CD1c-positive myeloid dendritic cell (primary cell): ENCODE measurements around the gene SRSF11.

ENCODE experiments used
- DNase-seq: peaks from one replicate; pipeline ENCODE4 v3.0.0-alpha.2; 2016; ENCODE audit errors: extremely low spot score

Gene SRSF11

DNA sequence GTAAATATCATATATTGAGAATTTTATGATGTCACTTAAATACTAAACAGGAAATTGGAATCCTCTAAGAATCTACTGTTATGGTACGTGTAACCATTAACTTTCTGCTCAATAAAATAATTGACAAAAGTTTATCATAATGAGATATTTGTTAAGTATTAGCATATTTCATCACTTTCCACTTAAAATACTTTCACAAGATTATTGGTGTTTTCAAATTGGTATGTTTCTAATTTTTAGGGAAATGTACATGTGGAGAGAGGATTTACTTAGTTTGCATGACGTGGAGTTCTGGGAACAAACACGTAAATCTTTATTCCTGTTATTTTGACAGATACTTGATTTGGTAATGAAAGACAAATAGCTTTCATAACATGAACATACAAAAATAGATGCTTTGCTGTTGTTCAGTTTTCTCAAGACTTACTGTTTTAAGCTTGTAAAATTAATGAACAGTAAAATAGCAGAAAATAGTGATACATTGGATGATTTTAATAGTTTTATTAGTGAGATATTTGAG, 1.6 kb downstream of the SRSF11 start:
- DNase-seq, result peak; percentile 24

DNA sequence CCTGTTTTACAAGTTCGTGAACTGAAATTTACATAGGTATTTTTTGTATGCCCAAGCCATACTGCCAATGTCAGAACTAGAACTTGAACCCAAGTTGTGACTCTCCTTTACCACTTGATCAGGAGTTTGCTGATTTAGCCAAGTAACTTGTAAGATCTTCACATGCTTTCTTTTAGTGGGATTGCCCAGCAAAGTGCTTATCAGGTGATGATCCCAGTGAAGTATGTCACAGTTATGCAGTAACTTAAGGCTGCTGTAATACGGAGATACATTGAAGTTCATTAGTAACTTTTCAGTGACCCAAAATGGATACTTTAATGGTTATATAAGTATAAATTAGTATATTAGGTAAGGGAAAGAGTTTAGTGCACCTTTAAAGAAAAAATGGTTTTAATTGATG, 3.8 kb downstream of the SRSF11 start:
- DNase-seq, result no peak

DNA sequence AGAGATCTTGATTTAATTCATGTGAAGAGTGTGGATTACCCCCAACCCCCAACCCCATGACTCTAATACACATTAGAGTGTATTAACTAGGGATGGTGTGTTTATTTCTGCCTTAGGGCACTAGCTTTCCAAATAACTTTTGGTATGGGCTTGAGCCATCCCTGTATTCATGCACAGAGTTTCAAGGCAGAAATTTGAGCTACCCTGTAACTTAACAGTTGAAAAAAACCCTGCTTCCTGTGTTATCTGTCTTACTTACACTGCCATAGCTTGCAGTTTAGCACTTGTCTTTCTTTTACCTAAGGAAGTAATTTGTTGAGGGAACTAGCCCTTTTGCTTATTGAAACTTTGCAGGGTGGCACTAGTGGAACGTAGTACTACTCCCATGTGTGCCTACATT, 6.3 kb downstream of the SRSF11 start:
- no peak for DNase-seq

DNA sequence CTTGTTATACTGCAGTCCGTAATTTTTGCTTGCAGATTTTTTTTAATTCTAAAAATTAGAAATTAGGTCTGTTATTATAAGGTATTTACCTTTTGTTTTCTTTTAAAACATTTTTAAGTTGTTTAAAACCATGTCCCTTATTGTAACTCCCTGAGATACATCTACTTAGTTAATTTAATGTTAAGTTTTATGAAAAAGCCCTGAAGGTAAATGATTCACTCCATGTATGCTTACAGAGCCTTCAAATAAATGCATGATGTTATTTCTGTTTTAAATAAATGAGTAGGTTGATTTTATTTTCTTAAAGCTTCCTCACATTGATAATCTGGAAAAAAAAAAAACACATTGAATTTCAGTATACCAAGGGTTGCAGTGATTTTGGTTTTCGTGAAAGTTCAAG, 7.5 kb downstream of the SRSF11 start:
- no peak for DNase-seq

DNA sequence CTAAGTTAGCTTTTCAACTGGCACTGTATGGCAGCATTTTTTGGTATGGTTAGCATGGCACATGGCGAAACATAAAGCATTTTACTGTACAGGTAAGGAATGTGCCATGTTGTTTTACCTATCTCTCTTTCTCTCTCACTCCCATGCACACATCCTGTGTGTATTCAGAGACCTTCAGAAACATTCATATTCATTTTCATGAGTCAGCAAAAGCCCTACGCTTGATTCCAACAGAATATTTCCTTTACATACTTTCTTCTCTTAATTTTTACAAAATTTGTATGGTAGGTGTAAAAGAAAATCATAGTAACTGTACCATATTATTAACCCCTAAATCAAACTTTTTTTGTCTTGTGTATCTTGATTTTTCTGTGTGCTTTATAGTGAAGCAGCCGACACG, 10.3 kb downstream of the SRSF11 start:
- DNase-seq, result no peak

DNA sequence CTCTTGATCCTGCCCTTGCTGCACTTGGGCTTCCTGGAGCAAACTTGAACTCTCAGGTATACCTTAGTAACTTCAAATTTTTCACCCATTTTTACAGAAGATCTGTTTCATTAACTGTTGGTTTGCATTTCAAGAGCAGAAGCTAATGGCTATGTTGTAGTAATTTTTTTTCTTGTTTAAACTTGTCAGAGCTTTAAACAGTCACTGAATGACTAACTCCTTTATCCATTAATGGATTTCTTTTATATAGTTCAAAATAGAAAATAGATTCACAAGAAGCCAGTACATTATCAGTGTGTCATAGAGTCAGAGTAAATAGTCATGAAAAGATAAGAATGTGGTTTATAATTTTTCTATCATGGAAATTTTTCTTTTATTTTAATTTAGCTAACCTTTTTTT, 13.6 kb downstream of the SRSF11 start:
- no peak for DNase-seq

DNA sequence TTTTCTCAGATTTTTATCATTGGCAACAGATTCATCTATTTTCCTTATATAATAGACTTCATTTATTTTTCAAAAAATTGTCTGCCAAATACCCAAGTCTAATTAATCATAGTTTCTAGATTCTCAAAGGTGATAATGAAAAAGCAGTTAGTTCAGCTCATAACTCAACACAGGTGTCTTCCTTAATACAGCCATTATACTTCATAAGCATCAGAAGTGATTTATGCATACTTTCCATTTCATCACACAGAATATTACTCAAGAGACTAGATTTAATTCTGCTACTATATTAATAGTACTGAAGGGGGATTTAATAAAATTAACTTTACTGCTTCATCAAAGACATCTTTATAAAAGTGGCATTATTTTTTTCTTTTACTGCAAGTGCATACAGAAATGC, 18.8 kb downstream of the SRSF11 start:
- DNase-seq, result no peak

DNA sequence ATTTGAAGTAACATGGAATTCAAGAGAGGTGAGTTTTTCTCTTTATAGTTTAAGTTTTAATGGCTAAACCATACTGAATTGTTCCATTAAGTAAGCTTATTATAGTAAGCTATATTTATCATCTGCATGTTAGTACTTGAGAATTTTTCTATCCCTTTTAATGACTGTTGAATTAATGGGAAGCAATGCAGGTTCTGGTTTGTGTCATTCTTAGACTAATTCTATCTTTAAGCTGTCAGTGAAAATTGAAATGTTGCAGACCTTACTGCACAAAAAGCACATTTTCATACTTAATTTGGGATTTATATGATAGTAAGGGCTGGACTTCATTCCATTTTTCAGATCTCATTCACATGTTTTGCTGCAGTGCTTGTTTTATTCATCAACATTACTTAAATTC, 25.9 kb downstream of the SRSF11 start:
- DNase-seq, result no peak

DNA sequence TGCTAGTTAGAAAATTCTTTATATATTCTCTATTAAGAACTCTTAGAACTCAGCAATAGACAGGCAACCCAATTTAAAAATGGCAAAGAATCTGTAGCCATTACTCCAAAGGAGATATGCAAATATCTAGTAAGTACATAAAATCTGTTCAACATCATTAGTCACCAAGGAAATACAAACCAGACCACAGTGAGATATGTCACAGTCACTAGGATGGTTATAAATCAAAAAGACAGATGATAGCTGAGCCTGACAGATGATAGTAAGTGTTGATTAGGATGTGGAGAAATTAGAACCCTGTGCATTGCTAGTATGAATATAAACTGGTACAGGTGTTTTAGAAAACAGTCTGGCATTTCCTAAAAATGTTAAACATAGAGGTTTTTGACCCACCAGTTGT, 26.6 kb downstream of the SRSF11 start:
- no peak for DNase-seq

DNA sequence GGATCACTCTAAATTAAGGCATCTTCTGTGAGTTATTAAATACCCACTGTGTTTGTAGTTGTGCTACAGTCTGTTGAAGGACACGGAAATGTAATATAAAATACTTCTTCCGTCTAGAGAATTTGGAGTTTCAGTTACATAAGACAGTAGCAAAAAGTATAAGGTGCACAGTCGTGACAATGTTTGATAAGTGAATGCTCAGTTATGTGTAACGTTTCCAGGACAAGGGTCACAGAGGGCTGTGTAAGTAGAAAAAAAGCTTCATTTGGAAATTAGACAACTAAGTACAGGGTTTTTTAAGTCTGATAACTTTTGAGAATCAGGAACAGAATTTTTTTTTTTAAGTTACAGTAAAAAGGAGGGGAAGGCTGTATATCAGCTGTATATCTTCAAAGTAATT, 27.5 kb downstream of the SRSF11 start:
- DNase-seq, result no peak

DNA sequence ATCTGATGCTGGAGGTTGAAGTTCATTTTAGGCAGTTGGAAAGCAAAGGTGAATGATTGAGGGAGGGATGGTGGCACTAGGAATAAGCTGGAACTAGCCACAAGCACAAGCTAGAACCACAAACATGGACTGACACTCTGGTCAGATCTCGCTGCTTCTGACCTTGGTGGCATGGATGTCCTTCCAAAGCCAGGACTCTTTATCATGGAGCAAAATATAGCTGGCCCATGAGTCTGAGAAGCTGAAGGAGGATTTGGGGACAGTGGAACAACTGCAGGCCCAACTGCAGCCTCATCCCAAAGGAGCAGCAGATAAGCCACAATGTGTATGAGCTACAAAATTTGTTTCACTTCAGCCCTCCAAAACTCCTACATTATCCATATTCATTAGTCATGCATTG, 35.5 kb downstream of the SRSF11 start:
- DNase-seq, result no peak

DNA sequence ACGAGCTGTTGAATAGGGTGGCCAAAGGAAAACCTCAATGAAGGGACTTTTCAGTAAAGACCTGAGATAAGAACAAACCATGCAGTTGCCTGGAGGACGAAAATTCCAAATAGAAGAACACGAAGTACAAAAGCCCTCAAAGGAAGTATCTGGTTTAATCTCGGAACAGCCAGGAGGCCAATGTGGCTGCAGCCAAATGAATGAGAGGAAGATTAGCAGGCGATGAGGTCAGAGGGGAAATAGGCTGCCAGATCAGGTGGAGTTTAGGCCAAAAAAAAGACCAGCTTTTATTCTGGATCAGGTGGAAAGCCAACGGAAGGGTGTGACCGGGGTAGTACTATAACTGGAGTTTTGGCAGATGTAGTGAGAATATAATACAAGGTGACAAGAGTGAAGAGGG, 43.7 kb downstream of the SRSF11 start:
- no peak for DNase-seq

DNA sequence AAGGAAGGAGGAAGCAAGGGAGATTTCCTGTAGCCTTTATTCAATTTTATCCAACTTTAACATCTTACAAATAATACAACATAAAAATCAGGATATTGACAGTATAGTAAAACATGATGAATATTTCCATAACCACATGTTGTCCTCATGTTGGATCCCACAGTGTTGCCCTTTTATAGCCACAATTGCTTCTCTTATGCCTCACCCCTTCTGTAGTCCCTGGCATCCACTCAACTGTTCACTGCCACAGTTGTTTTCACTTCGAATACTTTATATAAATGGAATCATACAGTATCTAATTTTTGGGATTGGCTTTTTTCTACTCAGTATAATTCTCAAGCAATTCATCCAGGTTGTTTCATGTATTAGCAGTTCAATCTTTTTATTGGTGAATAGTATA, 44.8 kb downstream of the SRSF11 start:
- no peak for DNase-seq

DNA sequence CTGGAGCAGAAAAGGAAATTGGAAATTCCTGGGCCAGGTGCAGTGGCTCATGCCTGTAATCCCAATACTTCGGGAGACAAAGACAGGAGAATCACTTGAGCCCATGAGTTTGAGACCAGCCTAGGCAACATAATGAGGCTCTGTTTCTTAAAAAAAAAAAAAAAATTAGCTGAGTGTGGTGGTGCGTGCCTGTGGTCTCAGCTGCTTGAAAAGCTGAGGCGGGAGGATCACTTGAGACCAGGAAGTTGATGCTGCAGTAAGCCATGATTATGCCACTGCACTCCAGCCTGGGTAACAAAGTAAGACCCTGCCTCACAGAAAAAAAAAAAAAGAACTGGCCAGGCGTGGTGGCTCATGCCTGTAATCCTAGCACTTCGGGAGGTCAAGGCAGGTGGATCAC, 56.7 kb downstream of the SRSF11 start:
- DNase-seq, result no peak

DNA sequence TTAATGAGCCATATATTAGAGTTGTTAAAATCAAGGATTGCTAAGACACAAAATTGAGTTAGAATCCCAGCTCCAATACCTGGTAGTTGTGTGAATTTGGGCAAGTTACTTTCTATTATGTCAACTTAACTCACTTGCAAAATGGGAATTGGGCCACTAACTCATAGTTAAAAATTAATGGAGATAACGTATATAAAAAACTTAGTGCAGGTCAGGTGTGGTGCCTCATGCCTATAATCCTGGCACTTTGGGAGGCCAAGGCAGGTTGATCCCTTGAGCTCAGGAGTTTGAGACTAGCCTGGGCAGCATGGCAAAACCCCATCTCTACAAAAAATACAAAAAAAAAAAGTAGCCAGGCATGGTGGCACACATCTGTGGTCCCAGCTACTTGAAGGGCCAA, 57.5 kb downstream of the SRSF11 start:
- DNase-seq, result no peak

DNA sequence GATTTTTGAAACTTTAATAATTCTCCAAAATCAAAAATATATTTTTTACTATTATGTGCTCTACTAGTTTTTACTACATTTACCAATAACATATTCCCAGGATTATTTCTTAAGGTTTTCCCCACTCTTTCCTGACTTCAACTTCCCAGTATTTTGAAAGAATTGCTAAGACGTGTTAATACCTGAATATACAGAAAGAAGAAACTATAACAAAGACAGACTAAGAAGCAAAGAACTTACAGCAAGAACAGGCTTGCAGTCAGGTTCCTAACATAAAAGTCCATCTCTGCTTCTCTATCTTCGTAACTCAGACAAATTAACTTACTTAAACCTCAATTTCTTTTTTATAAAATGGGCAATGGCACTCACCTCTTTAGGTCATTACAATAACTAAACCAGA, 63.2 kb downstream of the SRSF11 start:
- no peak for DNase-seq

DNA sequence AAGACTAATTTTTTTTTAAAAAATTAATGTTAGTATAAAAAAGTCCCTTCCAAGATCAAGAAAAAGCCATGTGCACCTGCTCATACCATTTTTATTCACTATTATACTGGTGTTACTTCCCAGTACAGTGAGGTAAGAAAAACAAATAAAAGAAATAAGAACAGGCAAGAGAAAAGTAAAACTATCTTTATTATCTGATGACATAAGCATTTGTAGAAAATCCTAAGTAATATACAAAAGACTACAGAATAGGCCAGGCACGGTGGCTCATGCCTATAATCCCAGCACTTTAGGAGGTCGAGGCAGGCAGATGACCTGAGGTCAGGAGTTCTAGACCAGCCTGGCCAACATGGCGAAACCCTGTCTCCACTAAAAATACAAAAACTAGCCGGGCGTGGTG, 65.3 kb downstream of the SRSF11 start:
- DNase-seq, result no peak

DNA sequence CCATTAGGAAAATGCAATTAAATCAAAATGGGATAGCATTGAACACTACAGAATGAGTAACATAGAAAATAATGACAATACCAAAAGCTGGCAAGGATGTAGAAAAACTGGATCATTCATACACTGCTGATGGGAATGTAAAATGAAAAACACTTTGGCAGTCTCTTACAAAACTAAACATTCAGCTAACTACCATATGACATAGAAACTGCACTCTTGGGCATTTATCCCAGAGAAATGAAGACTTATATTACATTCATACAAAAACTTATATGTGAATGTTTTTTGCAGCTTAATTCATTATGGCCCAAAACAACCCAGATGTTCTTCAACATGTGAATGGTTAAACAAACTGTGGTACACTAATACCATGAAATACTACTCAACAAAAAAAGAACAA, 67.0 kb downstream of the SRSF11 start:
- no peak for DNase-seq

DNA sequence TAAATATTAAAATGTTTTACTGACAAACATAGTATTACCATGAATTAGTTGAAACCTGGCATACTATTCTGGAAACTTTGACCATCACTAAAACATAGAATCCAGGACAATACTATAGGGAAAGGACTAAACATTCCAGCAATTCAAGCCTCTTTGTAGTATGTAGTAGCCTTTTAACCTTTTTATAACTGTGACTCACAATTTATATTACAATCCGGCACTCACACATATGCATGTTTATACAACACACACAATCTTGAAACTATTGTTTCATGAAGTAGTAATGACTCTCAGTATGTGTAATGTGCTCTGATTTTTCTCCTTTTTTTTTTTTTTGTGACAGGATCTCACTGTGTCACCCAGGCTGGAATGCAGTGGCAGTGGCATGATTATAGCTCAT, 69.0 kb downstream of the SRSF11 start:
- DNase-seq, result no peak

DNA sequence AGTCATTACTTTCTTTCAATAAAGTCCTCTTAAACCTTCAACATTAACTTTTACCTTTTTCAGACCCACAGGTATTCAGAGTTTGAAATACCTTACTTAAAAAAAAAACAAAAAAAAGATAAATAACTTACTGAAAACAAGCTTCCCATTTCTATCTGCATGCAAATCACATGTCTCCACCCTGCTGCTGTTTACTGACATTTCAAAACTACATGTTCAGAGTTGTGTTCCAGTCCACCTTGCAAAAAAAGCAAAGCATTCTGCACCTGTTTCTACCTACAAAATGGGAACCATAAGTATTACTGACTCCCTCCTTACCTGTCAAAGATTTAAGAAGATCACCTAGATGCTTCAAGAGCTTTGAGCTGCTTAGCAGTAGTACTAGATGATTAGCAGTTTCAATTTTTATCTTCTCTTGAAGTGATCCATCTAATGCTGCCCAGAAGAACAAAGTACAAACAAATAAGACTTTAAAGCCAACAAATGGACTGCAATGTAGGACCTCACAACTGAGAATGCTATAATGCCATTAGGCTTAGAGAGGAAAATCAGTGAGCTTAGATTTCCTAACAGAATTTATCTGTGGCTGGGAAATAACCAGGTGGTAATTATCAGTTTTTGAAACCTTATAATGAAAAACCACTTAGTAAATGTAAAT, 72.1 kb downstream of the SRSF11 start:
- DNase-seq, result no peak

DNA sequence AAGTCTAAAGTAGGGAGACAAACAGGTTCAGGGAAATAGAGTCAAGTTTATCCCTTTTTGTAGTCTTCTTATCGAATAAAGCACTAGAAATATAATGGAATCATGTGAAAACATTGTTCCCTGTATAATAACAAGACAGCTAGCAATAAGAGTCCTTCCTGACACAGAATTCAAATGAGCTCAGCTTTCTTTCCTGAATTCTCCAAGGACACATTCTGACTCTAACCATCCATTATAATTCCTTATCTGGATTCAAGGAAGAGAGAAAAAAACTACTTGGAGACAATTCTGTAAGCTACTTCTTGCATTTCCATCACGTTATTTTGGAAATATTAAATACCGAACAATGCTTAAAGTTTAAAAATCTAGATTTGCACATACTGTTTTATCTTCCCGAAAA, 74.6 kb downstream of the SRSF11 start:
- no peak for DNase-seq

DNA sequence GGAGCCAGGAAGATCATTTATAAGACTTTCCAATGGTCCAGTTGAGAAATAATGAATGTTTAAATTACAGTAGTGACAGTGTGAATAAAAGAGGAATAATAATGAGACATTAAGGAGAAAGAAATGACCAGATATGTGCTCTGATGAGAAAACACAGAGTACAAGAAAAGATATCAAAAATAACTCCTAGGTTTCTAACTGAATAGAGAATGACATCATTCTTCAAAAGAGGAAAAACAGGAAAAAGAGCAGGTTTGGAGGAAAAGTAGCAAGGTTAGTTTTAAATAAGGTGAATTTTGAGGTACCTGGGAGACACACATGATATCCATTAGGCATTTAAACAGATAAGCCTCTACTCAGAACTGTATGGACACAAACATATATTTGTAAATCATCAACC, 78.3 kb downstream of the SRSF11 start:
- DNase-seq, result no peak
